HG03469 (cell line): ENCODE results near the gene NSUN5.
"Not testable (repeated sequence)": the region's sequence is repeated elsewhere in the genome, so short reads cannot be mapped to it uniquely, and the experiment has no call there.

ENCODE experiments used
- ATAC-seq: cut with Tn5 transposase; IDR thresholded peaks from one replicate; pipeline ENCODE4 v1.9.1; 2021; ENCODE audit warnings: mild to moderate bottlenecking, moderate library complexity, moderate number of reproducible peaks; ENCODE audit not compliant: unreplicated experiment

Gene NSUN5

DNA sequence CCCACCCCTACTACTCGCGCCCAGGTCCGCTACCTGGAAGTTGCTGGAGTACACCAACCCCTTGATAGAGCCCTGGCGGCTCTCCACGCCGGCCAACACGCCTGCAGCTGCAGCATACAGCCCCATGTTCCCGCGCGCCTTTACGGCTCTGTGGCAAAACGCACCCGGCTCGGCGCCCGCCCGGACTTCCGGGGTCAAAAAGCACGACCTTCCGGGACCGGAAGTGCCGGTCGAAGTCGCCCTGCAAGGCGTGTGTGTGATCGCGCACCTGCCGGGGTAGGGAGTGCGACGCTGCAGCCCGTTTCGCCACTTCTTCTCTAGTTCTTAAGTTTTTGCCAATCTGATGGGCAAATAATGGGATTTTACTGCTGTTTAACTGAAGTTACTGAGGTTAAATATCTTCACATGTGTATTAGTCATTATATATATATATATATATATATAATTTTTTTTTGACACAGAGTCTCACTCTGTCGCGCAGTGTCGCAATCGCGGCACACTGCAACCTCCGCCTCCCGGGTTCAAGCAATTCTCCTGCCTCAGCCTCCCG is at the start of gene NSUN5:
TSS of gene NSUN5 (minus strand) at position 162 of the 550 bp plus-strand sequence. CDS start at position 126, 36 bp downstream.
- peak; percentile 76 for ATAC-seq

GRCh38 chr7:73356159-73356558 is 47.5 kb upstream of the NSUN5 start:
- ATAC-seq: no peak

- ATAC-seq: no peak
These were observed 46.2 kb upstream of the NSUN5 start for GRCh38 chr7:73354821-73355220.

- no peak for ATAC-seq
These were observed 45.6 kb upstream of the NSUN5 start for GRCh38 chr7:73354196-73354595.

GRCh38 chr7:73353243-73353642 is 44.6 kb upstream of the NSUN5 start:
- ATAC-seq: no peak

DNA sequence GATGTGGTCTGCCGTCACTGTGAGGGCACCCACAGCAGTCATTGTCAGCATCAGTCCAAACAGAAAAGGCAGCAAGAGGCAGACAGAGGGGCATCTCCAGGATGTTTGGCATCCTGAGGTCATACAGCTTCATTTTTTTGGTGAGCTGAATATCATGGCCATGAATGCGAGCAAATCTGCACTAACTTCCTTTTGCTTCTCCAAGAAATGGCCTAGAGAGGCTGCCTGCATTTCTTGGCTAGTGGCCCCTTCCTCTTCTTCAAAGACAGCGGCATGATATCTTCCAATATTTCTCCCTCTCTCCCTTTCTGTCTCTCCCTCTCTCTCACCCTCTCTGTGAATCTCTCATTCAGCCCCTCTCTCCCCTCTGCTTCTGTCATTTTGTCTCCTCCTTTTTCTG is 44.2 kb upstream of the NSUN5 start:
- no peak for ATAC-seq

GRCh38 chr7:73351447-73352167 is 43.0 kb upstream of the NSUN5 start:
- no peak for ATAC-seq

DNA sequence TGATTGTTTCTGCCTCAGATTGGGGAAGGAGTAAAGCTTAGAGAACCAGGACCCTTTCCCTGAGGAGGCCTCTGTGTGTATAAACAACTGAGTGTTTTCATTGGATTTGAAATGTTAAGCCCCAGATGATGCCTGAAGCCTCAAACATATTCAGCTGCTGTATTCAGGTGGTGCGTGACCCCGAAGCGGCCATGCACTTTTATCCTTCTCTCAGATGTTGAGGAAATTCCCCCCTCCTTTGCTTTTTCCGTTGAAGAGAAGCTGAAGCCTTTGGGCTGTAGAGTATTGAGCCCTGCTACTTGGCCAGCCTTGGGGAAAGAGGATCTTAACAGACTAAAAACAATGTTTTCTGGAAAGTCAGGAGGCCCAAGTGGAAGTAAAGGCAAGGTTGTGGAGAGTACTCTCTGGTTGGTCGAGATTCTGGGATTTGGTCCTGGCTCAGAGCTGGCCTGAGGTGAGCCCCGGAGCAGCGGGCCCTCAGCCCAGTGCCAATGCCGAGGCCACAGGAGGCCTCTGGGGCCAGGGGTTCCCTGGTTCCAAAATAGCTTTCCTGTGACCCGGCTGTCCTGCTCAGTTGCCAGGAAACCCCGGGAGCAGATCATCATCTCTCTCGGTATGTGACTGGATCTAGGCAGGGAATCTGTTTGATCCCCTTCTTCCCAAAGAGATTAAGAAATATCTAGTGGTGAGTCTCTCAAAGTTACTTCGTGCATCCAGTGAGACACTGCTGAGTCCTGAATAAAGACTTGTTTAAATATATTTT is 41.9 kb upstream of the NSUN5 start:
- no peak for ATAC-seq

- ATAC-seq: no peak
These were observed 41.1 kb upstream of the NSUN5 start for GRCh38 chr7:73349763-73350162.

- no peak for ATAC-seq
These were observed 37.3 kb upstream of the NSUN5 start for GRCh38 chr7:73345951-73346350.

- no peak for ATAC-seq
These were observed 36.9 kb upstream of the NSUN5 start for GRCh38 chr7:73345538-73345937.

GRCh38 chr7:73343671-73344380 is 35.2 kb upstream of the NSUN5 start:
- no peak for ATAC-seq

GRCh38 chr7:73342645-73343044 is 34.0 kb upstream of the NSUN5 start:
- no peak for ATAC-seq

DNA sequence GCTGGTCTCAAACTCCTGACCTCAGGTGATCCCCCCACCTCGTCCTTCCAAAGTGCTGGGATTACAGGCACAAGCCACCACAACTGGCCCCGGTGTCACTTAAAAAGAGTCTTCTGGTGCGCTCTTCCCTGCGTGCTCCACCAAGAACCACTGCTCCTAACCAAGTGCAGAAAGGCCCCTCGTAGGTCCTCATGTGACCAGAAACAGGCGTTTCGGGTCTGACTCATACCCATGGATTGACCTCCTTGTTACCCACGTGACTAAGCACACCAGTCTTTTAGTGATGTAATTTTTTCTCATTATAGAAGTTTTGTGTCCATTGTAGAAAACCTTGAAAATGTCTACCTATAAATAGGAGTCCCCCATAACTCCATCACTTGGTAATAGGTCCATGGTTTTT is 33.3 kb upstream of the NSUN5 start:
- no peak for ATAC-seq

- no peak for ATAC-seq
These were observed 31.9 kb upstream of the NSUN5 start for GRCh38 chr7:73340514-73340913.

DNA sequence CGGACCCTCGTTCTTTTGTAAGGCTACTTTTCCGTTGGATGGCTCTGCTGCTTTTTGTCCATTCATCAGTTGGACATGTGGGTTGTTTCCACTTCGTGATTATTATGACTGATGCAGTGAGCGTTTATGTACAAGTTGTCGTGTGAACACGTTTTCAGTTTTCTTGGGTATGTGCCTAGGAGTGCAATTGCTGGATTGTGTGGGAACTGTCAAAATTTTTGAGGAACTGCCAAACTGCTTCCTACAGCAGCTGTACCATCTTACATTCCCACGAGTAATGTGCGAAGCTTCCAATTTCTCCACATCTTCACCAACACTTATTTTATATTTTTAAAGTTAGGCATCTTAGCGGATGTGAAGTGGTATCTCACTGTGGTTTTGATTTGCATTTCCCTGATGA is 29.7 kb upstream of the NSUN5 start:
- no peak for ATAC-seq

GRCh38 chr7:73332447-73332846 is 23.8 kb upstream of the NSUN5 start:
- ATAC-seq: no peak

DNA sequence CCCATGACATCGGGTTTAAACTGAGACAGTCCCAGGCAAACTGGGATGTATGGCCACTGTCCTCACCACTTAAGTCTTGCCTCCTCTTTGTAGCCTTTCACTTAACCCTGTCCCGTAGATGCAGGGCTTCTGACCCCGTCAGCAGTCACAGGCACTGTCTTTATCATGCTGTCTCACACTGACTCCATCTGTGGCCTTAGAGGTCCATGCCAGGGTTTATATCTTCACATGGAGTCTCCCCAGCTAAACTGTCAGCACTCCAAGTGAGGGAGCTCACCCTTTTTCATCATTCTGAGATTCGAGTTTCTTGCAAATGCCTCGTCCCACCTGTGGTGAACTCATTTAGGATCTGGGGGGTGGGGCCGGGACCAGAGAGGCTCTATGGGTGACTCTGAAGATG is 22.1 kb upstream of the NSUN5 start:
- no peak for ATAC-seq

DNA sequence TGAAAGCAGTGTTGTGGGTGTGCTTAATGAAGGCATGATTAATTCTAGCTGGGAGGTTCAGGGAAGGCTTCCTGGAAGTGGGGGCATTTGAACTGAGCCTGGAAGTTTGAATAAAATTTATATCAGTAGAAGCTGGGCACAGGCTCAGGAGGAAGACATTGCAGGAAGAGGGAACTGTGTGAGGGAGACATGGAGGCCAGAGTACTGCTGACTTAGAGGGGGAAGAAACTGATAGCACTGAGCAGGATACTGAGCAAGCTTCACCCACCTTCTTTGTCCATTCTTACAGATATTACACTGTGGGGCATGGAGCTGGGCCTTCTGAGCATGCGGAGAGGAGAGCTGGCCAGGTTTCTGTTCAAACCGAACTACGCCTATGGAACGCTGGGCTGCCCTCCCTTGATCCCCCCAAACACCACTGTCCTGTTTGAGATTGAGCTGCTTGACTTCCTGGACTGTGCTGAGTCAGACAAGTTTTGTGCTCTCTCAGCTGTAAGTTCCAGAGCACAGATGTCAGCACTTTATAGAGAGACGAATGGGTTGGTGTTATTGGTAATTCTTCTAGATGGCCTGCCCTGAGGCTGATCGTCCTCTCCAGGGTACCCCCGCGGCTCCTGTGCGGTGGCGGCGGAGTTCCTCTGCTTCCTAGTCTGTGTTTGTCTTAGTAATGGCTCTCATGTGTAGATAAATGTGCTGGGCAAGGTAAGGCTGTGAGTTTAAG is 21.4 kb upstream of the NSUN5 start:
- ATAC-seq: no peak

- ATAC-seq: no peak
These were observed 20.1 kb upstream of the NSUN5 start for GRCh38 chr7:73328696-73329095.

GRCh38 chr7:73327922-73328321 is 19.3 kb upstream of the NSUN5 start, which contains the start of the genes FKBP6 and TRIM50:
FKBP6 (plus strand) TSS chr7:73328161; CDS start chr7:73328429, 268 bp downstream.
TRIM50 (minus strand) TSS chr7:73328082; CDS start chr7:73324787, 3,295 bp downstream.
- not testable (repeated sequence) for ATAC-seq
